Nephron (organoid): ENCODE results near the gene MIEF2.

Source experiments
- H3K27ac Mint-ChIP-seq, 3 experiments: 2 replicates each; pipeline ENCODE4 v1.8.0; 2020; ENCODE audit warnings: mixed read lengths in 3 of 3, mild to moderate bottlenecking in 2 of 3, moderate library complexity in 1 of 3
- H3K27me3 Mint-ChIP-seq: 2 replicates; pipeline ENCODE4 v1.8.0; 2021; ENCODE audit warnings: low read depth, mild to moderate bottlenecking, moderate library complexity, mixed read lengths
- H3K36me3 Mint-ChIP-seq: 2 replicates; pipeline ENCODE4 v1.8.0; 2020; ENCODE audit warnings: low read depth, mixed read lengths
- H3K4me1 Mint-ChIP-seq: 2 replicates; pipeline ENCODE4 v1.8.0; 2020; ENCODE audit warnings: mixed read lengths
- H3K4me3 Mint-ChIP-seq, 3 experiments: 2 replicates each; pipeline ENCODE4 v1.8.0; 2020; ENCODE audit warnings: mild to moderate bottlenecking in 3 of 3, mixed read lengths in 3 of 3, moderate library complexity in 2 of 3
- H3K9me3 Mint-ChIP-seq: 2 replicates; pipeline ENCODE4 v1.8.0; 2020; ENCODE audit warnings: mixed read lengths
- CTCF ChIP-seq, 3 experiments: fragments of 200-600 bp; sonication (generic); IDR thresholded peaks; one replicate each; pipeline ENCODE4 v1.5.0; 2021; ENCODE audit warnings: antibody characterized with exemption in 3 of 3; ENCODE audit not compliant: unreplicated experiment in 3 of 3

The MIEF2 gene

DNA sequence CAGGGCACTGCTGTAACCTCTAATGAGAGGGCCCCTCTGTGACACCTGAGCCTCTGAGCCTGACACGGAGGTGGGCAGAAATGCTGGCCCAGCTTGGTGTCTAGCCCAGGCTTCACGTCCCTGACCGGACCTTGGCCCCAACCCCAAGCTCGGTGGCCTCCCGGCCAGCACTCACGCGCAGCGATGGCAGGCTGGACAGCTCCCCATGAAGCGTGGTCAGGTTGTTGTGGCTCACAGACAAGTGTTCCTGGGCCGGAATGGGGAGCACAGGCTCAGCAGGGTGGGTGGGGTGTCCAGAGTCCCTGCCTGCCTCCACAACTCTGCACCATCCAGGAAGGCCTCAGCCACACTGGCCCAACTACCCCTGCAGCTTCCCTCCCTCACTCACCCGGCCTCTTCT, 4.1 kb upstream of the MIEF2 start:
- H3K4me3 Mint-ChIP-seq, result peak overlapping the region; percentile 27 to 63 (median 54)
- TF ChIP-seq CTCF (IDR thresholded peaks at IDR 0.05; ENCODE audit: unreplicated experiment in 3 of 3), result no peak
- H3K36me3 Mint-ChIP-seq, result peaks cover 12% of the 10 kb centered on the region
- peaks cover 18% of the 10 kb centered on the region for H3K4me1 Mint-ChIP-seq
- no peaks in the 10 kb centered on the region for H3K9me3 Mint-ChIP-seq
- H3K27ac Mint-ChIP-seq, result no peak overlapping the region
- no peaks in the 10 kb centered on the region for H3K27me3 Mint-ChIP-seq

GRCh38 chr17:18256776-18257175, 3.7 kb upstream of the MIEF2 start:
- H3K27me3 Mint-ChIP-seq, result no peaks in the 10 kb centered on the region
- H3K4me3 Mint-ChIP-seq, result peak overlapping the region; percentile 93 to 97 (median 94)
- peaks cover 18% of the 10 kb centered on the region for H3K4me1 Mint-ChIP-seq
- peaks cover 8% of the 10 kb centered on the region for H3K36me3 Mint-ChIP-seq
- no peaks in the 10 kb centered on the region for H3K9me3 Mint-ChIP-seq
- peak overlapping the region in 1 of 3 experiments; percentile 89 for H3K27ac Mint-ChIP-seq
- TF ChIP-seq CTCF (IDR thresholded peaks at IDR 0.05; ENCODE audit: unreplicated experiment in 3 of 3), result no peak

DNA sequence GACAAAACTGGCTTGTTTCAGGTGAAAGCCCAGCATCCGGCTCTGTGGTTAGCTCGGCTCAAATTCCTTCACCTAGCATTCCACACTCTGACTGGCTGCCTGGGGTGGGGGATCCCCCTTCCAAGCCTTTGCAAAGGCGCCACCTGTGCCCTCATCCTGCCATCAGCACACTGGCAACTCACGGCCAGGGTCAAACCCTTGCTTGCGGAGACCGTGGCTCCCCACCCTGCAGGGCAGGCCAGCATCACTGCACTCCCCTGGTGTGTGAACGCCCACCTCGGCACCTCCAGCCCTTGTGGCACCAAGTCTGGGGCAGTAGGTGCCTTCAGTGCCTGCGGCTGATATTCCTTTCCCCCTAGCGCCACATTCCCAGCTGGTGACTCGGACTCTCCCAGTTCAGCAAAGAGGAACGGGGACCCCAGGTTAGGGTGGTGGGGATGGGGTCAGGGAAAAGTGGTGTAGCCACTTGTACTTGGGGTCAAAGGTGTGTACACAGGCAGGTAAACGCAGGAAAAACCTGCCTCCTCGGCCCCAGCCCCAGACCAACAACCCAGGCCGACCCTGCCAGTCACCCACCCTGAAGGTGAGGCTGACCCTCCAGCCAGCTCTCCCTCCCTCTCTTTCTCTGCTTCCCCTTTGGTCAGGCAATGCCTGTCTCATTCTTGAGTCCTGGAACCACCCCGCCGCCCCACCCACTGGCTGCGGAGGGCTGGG, 3.0 kb upstream of the MIEF2 start:
- no peak for TF ChIP-seq CTCF (IDR thresholded peaks at IDR 0.05; ENCODE audit: unreplicated experiment in 3 of 3)
- peaks cover 8% of the 10 kb centered on the region for H3K36me3 Mint-ChIP-seq

DNA sequence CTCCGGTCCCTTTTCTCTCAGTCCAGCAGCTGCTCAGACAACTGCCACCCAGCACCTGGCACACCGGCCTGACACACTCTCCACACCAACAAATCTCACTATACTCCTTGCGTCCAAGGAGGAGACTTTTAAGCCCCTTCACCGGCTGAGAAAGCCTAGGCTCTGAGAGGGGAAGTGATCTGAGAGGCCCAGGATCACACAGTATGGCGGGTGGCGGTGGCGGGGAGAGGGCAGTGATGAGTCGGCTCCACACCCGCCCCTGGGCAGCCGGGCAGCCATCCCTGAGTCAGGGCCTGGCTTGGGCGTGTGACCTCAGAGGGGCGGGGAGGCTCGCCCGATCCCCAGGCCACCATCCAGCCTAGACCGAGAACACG, 2.5 kb upstream of the MIEF2 start:
- Mint-ChIP-seq H3K9me3 (no peaks in the 10 kb centered on the region), H3K36me3 (peaks cover 8% of the 10 kb centered on the region), H3K4me3 (peak overlapping the region; percentile 93 to 97 (median 94)), H3K4me1 (peaks cover 18% of the 10 kb centered on the region), H3K27me3 (no peaks in the 10 kb centered on the region), H3K27ac (peak overlapping the region; percentile 49 to 95 (median 89))
- TF ChIP-seq CTCF (IDR thresholded peaks at IDR 0.05; ENCODE audit: unreplicated experiment in 3 of 3), result no peak

More for the DNA sequence above, 3.0 kb upstream of the MIEF2 start:
- H3K27me3 Mint-ChIP-seq, result no peaks in the 10 kb centered on the region
- peaks cover 18% of the 10 kb centered on the region for H3K4me1 Mint-ChIP-seq
- no peaks in the 10 kb centered on the region for H3K9me3 Mint-ChIP-seq
- peak overlapping the region; percentile 49 to 95 (median 89) for H3K27ac Mint-ChIP-seq
- H3K4me3 Mint-ChIP-seq, result peak overlapping the region; percentile 93 to 97 (median 94)

- no peak for TF ChIP-seq CTCF (IDR thresholded peaks at IDR 0.05; ENCODE audit: unreplicated experiment in 3 of 3)
- H3K4me3 Mint-ChIP-seq, result peak within 1 kb of the TSS; percentile 93 to 97 (median 94)
- H3K4me1 Mint-ChIP-seq, result peaks cover 18% of the 10 kb centered on the region
- H3K9me3 Mint-ChIP-seq, result no peaks in the 10 kb centered on the region
- no peaks in the 10 kb centered on the region for H3K27me3 Mint-ChIP-seq
- H3K27ac Mint-ChIP-seq, result peak within 1 kb of the TSS; percentile 70 to 95 (median 89)
- peaks cover 10% of the 10 kb centered on the region for H3K36me3 Mint-ChIP-seq
Observed at GRCh38 chr17:18258356-18259038, 2.0 kb upstream of the MIEF2 start, which contains the start of gene FLII. Gene FLII, minus strand, starts transcription at chr17:18258738. Its CDS starts 48 bp downstream, at chr17:18258690.
